DMS53 treated with DMSO at 0.1 percent for 48 hours (cell line): Measurements from ENCODE around the gene PDE9A.
"Not testable (repeated sequence)": the region's sequence is repeated elsewhere in the genome, so short reads cannot be mapped to it uniquely, and the experiment has no call there.

Experiments used
- DNase-seq: peaks from one replicate; lab custom pipeline; 2025; ENCODE audit not compliant: unreplicated experiment; lab: John Stamatoyannopoulos, UW

The PDE9A gene

GRCh38 chr21:42786884-42787283, 133.5 kb downstream of the PDE9A start:
- DNase-seq = no peak

DNA sequence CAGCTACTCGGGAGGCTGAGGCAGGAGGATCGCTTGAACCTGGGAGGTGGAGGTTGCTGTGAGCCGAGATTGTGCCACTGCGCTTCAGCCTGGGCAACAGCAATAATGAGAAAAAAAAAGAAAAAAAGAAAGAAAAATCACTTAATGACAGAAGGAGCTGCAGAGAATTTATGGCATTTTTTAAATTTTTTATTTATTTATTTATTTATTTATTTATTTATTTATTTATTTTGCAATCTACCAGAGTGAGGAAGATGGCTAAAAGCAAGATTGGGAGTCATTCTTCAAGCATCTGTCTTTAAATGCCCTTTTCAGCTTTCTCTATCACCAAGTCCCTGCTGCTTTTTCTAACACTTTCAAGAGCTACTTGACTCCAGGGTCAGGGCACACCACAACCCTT, 134.2 kb downstream of the PDE9A start:
- no peak for DNase-seq

GRCh38 chr21:42790520-42791065, 137.2 kb downstream of the PDE9A start:
- no peak for DNase-seq

- no peak for DNase-seq
Observed at GRCh38 chr21:42793774-42794173, 140.4 kb downstream of the PDE9A start.

DNA sequence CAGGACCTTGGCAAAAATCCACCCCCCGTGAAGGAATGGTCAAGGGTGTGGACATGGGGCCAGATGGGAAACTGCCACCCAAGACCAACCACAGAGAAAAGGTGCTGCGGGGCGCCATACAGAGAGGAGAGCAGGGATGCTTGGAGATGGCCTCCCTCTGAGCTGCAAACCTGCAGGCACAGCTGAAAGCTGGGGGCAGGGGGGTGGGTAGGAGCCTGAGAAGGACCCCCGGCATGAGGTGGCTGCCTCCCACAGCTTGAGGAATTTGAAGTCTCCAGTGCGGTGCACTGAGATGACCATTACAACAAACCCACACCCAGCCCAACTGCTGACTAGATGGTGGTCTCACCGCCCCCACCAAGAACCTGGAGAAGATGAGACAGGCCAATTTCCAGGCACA, 141.1 kb downstream of the PDE9A start:
- DNase-seq = no peak

GRCh38 chr21:42796327-42797062, 143.1 kb downstream of the PDE9A start:
- no peak for DNase-seq

GRCh38 chr21:42797522-42797921, 144.1 kb downstream of the PDE9A start:
- no peak for DNase-seq

DNA sequence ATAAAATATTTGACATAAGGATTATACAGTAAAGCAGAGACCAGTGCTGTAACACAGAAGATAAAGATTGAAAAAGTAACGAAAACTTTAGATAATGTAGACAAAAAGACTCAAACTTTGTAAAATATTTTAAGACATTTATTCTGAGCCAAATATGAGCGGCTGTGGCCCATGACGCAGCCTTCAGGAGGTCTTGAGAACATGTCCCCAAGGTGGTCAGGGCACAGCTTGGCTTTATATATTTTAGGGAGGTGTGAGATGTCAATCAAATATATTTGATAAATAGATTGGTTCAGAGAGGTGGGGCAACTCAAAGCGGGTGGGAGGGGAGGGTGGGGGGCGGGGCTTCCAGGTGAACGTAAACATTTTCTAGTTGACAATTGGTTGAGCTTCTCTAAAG, 144.7 kb downstream of the PDE9A start:
- no peak for DNase-seq

DNA sequence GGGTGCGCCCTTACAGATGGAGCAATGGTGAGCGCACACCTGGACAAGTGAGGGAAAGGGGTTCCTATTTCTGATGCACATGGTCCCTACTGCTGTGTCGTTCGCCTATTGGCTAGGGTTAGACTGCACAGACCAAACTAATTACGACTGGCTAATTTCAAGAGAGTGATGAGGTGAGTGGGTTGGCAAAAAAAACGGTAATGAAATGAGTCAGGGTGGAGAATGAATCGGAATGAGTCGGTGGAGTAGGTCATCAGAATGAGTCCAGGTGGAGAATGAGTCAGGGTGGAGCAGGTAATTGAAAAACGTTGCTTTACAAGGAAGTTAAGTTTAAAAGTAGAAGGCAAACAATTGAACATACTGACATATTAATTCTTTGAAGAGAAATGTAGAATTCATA, 146.1 kb downstream of the PDE9A start:
- no peak for DNase-seq

GRCh38 chr21:42799948-42800347, 146.5 kb downstream of the PDE9A start:
- no peak for DNase-seq

DNA sequence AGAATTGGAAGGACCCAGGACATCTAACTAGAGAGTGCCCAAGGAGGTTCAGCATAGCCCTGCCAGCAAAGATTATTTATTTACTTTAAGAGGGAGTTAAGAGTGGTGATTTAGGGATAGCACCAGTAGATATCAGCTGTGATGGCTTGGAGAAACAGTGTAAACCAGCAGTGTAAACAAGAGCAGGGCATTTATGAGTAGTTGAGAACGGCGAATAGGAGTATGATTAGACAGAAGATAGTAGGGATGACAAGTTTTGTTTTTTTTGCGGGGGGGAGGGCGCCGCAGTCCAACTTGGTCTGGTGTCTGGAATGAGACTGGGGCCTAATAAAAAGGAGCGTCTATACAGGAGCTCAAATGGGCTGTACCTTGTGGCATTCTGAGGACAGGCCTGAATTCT, 148.2 kb downstream of the PDE9A start:
- not testable (repeated sequence) for DNase-seq

GRCh38 chr21:42806509-42807140, 153.2 kb downstream of the PDE9A start:
- no peak for DNase-seq

- not testable (repeated sequence) for DNase-seq
Observed at GRCh38 chr21:42807293-42807895, 154.0 kb downstream of the PDE9A start.

DNA sequence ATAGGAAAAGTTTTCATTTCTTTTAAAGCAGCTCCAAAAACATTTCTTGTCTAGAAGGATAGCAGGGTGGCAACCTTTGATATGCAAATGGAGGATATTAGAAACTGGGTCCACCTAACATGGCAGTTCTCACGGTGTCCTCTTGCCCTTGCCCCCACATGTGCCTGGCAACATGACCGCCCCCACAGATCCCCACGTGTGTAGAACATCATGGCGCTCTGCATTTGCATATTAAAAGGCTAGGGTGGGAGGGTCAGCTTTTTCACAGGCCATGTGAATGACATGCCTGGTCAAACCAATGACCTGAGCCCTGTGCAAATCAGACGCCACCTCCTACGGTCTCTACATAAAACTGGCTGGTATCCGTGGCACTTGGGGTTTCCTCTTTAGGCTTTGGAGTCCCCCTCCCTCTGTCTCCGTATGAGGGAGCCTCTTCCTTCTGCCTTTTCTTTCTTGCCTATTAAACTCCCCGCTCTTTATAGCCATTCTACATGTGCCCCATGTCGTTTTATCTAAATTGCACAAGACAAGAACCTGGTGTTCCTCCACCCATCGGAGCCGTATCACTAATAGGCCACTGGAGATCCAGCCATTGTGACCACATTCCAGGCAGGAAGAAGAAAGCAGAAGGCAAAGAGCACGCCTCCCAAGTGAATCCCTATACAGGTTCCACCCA, 154.7 kb downstream of the PDE9A start:
- no peak for DNase-seq

- DNase-seq = no peak
Observed at GRCh38 chr21:42809171-42809570, 155.8 kb downstream of the PDE9A start.

- DNase-seq = no peak
Observed at GRCh38 chr21:42809577-42810475, 156.4 kb downstream of the PDE9A start.

DNA sequence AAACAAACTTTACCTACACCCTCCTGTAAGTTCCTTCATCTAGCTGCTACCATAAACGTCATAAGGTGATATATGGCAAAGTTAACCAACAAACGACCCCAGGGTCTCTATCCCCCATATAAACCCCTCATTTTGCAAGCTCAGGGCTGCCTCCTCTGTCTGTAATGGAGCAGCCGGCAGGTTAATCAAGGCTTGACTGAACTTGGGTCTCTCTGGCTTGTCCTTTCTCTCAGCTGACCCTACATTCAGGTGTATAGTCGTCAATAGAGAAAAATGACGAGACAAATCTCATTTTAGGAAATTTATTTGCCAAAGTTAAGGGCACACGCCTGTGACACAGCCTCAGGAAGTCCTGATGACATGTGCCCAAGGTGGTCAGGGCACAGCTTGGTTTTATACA, 158.5 kb downstream of the PDE9A start:
- no peak for DNase-seq

DNA sequence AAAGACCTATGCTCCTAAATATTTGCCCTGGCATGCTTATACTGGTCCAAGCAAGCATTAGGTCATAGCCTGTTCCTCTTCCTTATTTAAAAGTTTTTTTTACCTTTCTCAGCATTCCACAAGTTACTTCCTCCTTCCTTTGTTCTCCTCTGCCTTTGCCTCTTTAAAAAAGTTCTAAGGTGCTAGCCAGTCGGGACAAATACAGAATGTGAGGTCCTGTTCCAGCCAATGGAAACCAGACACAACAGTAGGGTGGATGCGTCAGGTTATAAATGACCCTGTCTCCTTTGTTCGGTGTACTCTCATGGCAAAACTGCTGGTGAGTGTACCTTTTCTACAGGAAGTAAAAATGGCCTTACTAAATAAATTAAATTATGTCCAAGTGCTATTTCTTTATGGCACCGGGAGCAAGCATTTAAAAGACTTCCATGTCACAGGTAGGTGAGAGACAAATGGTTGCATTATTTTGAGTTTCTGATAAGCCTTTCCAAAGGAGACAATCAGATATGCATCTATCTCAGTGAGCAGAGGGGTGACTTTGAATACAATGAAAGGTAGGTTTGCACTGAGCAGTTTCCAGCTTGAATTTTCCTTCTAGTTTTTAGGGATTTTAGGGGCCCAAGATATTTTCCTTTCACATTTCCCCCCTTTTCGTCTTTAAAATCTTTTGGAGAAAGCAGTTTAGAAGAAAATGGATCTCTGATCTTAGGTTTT, 159.3 kb downstream of the PDE9A start:
- DNase-seq = not testable (repeated sequence)

- no peak for DNase-seq
Observed at GRCh38 chr21:42815217-42815616, 161.8 kb downstream of the PDE9A start.

- DNase-seq = peak; percentile 24
Observed at GRCh38 chr21:42818328-42818749, 164.9 kb downstream of the PDE9A start.
